T-helper 17 cell (primary cell): ENCODE data around the gene GPR39. TPM values are rescaled to one million over a fixed set of nuclear protein-coding genes. Genes with fewer than 3 reads are reported as not detected.

Experiments
- ATAC-seq: fragments of 150-1000 bp; cut with Tn5 transposase; 2 replicates; pipeline ENCODE4 v1.10.0; 2021; ENCODE audit warnings: mild to moderate bottlenecking, moderate library complexity
- DNase-seq, 3 donors: peaks; one replicate each; pipeline versions ENCODE4 v3.0.0 to v3.0.0-alpha.2; 2020 to 2021
- H3K9me3 ChIP-seq: one replicate; pipeline ENCODE4 v1.7.0; 2013; ENCODE audit warnings: low read length, mild to moderate bottlenecking; ENCODE audit not compliant: control insufficient read depth, poor library complexity, severe bottlenecking
- H3K27ac Mint-ChIP-seq: one replicate; pipeline ENCODE4 v1.8.0; 2022; ENCODE audit warnings: mild to moderate bottlenecking, moderate library complexity, mixed read lengths
- H3K27me3 Mint-ChIP-seq: one replicate; pipeline ENCODE4 v1.8.0; 2022; ENCODE audit warnings: mixed read lengths
- H3K36me3 Mint-ChIP-seq: one replicate; pipeline ENCODE4 v1.8.0; 2022; ENCODE audit warnings: low read depth, mixed read lengths
- H3K4me1 Mint-ChIP-seq: one replicate; pipeline ENCODE4 v1.8.0; 2022; ENCODE audit warnings: mild to moderate bottlenecking, mixed read lengths
- H3K4me3 Mint-ChIP-seq: one replicate; pipeline ENCODE4 v1.8.0; 2022; ENCODE audit warnings: mild to moderate bottlenecking, moderate library complexity, mixed read lengths
- total RNA-seq, 4 donors: library from RNA in 2 of 4; stranded (reverse) in 2 of 4; gene quantifications; one replicate each; pipeline ENCODE4 v1.2.3 and lab custom pipeline; 2022 to 2026

GPR39 gene
- total RNA-seq, 2 donors from 2014 or later: 0.10 TPM; not detected in 1

DNA sequence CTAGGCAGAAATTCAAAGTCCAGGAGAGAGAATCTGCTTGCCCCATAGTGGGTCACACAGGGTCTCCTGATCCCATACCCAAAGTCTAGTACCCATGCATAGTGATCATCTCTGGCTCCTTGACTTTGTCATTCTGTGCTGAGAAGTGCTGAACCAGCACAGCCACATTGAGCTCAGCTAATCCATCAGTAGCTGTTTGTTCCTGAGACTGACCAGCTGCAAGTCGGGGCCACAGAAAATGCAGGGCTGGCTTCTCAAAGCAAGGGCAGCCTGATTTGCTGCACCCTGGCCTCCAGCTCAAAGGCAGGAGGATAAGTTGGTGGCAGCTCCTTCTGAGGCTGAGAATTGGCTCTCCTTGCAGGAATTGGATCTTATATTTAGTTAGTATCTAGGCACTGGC is 181.2 kb downstream of the GPR39 start:
- ATAC-seq: no peak
- no peak overlapping the region for H3K27ac Mint-ChIP-seq
- no peak for DNase-seq
- H3K4me1 Mint-ChIP-seq: no peaks in the 10 kb centered on the region
- no peaks in the 10 kb centered on the region for H3K9me3 ChIP-seq
- no peak overlapping the region for H3K4me3 Mint-ChIP-seq
- H3K27me3 Mint-ChIP-seq: no peaks in the 10 kb centered on the region
- H3K36me3 Mint-ChIP-seq: no peaks in the 10 kb centered on the region

GRCh38 chr2:132598536-132598935 is 181.9 kb downstream of the GPR39 start:
- no peaks in the 10 kb centered on the region for H3K27me3 Mint-ChIP-seq
- H3K27ac Mint-ChIP-seq: no peak overlapping the region
- no peaks in the 10 kb centered on the region for H3K36me3 Mint-ChIP-seq
- H3K4me3 Mint-ChIP-seq: no peak overlapping the region
- H3K4me1 Mint-ChIP-seq: no peaks in the 10 kb centered on the region
- H3K9me3 ChIP-seq: no peaks in the 10 kb centered on the region
- no peak for DNase-seq
- ATAC-seq: no peak

GRCh38 chr2:132599556-132599955 is 183.0 kb downstream of the GPR39 start:
- ATAC-seq: no peak
- H3K4me1 Mint-ChIP-seq: no peaks in the 10 kb centered on the region
- no peaks in the 10 kb centered on the region for H3K36me3 Mint-ChIP-seq
- no peaks in the 10 kb centered on the region for H3K9me3 ChIP-seq
- no peak overlapping the region for H3K4me3 Mint-ChIP-seq
- H3K27me3 Mint-ChIP-seq: no peaks in the 10 kb centered on the region
- DNase-seq: no peak
- no peak overlapping the region for H3K27ac Mint-ChIP-seq

- Mint-ChIP-seq H3K27ac (no peak overlapping the region), H3K36me3 (no peaks in the 10 kb centered on the region)
- ATAC-seq: no peak
Measured at GRCh38 chr2:132604561-132604960, 188.0 kb downstream of the GPR39 start.

DNA sequence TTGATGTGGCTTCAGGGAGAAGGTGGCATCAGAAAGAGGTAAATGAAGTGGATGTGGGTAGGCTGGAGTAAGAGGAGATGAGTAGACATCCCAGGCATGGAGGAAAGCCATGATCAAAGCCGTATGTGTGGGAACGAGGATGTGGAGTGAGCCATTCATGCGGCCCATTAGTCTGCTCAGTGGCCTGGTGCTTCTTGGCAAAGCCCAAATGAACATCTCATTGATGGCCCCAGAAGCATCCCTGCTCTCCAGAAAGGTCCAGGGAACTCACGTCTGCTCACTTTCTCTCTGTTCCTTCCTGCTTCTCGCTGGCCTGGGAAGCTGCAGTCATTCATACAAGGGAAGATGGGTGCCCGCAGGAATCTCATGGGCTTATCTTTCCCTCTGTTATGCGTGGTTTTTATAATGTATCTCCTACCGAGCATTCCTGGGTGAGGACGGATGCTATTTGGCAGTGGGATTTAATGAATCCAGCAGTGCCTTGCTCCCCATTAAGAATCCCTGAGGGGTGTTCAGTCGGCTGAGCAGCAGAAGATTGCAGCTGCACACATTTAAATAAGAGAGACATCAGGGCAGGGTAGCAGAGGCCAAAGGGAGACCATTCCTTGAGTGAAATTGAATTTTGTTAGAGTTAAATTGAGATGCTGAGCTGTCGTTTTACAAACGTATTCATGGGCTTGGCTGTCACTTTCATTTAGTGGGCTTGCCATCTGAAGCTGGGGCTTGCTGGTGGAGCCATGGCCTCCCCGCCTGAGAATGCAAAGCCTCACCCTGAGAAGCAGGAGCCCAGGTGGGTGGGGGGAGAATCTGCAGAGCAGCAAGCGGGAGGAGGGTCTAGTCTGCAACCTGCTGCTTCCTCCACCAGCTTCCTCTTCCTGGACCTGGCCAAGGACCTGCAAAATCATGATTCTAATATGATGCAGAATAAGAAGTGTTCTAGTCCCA is 188.9 kb downstream of the GPR39 start:
- Mint-ChIP-seq H3K4me3 (no peak overlapping the region), H3K27me3 (no peaks in the 10 kb centered on the region), H3K27ac (no peak overlapping the region), H3K36me3 (no peaks in the 10 kb centered on the region), H3K4me1 (no peaks in the 10 kb centered on the region)
- ATAC-seq (no peak), DNase-seq (no peak)
- no peaks in the 10 kb centered on the region for H3K9me3 ChIP-seq

More at GRCh38 chr2:132604561-132604960, 188.0 kb downstream of the GPR39 start:
- DNase-seq: no peak
- no peaks in the 10 kb centered on the region for H3K9me3 ChIP-seq
- H3K27me3 Mint-ChIP-seq: no peaks in the 10 kb centered on the region
- no peak overlapping the region for H3K4me3 Mint-ChIP-seq
- H3K4me1 Mint-ChIP-seq: no peaks in the 10 kb centered on the region

DNA sequence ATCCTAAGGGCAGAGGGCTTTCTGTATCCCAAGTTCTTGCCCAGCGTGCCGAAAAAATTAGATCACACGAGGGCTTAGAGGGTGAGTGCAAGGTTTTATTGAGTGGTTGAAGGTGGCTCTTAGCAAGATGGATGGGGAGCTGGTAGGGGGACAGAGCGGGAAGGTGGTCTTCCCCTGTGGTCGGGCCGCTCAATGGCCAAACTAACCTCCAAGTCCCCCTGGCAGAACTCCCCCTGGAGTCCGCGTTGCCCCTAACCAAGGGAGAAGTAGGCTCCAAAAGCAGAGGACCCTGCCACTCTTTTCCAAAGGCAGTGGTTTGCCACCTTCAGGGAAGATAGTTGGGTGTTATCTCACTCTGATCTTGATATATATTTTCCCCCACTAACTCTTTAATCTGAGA is 190.0 kb downstream of the GPR39 start:
- H3K4me1 Mint-ChIP-seq: no peaks in the 10 kb centered on the region

DNA sequence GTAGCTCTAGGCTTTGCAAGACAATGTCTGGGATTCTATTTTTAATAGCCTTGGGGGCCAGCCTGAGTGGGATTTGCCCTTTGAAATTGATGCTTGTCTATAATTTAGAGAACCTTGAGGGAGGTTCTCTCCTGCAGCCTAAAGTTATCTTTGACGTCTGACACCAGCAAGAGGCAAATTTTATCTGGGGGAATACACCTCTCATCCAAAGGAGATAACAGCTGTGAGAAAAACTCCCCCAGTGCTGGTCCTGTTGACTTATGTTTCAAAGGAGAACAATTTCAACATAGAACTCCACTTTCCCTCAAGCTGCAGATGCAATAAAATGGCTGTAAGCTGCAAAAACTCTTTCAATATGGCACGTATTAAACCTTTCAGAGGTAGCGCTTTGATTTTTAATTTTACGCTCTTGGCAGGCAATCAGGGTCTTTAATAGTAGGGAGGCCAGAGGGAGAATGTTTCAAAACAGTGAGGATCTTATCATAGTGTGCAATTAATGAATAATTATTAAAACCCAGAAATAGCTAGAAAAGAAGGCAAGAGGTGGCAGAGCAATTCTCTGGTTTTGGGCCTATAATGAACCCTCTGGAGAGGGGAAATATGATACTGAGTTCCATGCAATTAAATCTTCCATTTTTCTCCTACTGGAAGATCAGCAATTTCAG is 191.0 kb downstream of the GPR39 start:
- H3K36me3 Mint-ChIP-seq: no peaks in the 10 kb centered on the region
- DNase-seq: no peak
- no peak for ATAC-seq

More for the DNA sequence above, 190.0 kb downstream of the GPR39 start:
- no peak overlapping the region for H3K4me3 Mint-ChIP-seq
- no peaks in the 10 kb centered on the region for H3K36me3 Mint-ChIP-seq
- H3K9me3 ChIP-seq: no peaks in the 10 kb centered on the region
- H3K27ac Mint-ChIP-seq: no peak overlapping the region
- DNase-seq: no peak
- H3K27me3 Mint-ChIP-seq: no peaks in the 10 kb centered on the region
- no peak for ATAC-seq

GRCh38 chr2:132608311-132608710 is 191.7 kb downstream of the GPR39 start:
- Mint-ChIP-seq H3K4me1 (no peaks in the 10 kb centered on the region), H3K4me3 (no peak overlapping the region), H3K27me3 (no peaks in the 10 kb centered on the region), H3K36me3 (no peaks in the 10 kb centered on the region), H3K27ac (no peak overlapping the region)
- H3K9me3 ChIP-seq: no peaks in the 10 kb centered on the region
- ATAC-seq (no peak), DNase-seq (no peak)

More for the DNA sequence above, 191.0 kb downstream of the GPR39 start:
- H3K4me3 Mint-ChIP-seq: no peak overlapping the region
- H3K4me1 Mint-ChIP-seq: no peaks in the 10 kb centered on the region
- H3K27me3 Mint-ChIP-seq: no peaks in the 10 kb centered on the region
- no peak overlapping the region for H3K27ac Mint-ChIP-seq
- no peaks in the 10 kb centered on the region for H3K9me3 ChIP-seq

DNA sequence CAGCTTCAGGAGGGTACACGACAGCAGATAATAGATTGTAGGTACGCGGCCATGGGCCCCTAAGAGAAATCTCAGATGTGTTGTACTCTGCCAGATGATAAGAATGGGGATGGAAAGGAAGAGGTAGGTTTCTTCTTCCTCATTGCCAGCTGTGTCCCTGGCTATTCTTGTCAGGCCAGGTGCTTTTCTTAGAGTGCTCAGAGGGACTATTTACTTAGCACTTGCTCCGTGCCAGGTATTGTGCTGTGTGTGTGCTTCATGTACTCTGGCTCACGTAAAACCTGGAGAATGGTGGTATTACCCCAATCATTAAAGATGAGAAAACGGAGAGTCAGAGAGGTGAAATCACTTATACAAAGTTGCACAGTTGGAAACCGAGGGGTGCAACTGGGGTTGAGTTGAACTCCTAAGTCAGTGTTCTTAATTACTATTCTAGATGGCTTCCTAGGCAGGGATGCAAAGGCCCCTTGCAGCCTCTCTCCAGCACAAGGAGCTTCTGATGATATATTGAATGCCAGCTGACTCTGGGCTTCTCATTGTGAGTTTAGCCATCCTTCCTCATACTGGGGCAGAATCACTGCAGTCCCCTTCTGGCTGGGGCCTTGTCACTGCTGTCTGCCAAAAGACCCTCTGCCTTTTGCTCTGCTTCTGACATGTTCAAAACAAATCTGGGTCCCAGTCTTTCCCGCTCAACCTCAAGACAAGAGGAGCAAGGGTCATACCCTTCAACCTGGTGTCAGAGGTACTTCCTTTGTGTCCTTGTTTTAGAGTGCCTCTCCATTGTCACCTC is 192.7 kb downstream of the GPR39 start:
- ATAC-seq (no peak), DNase-seq (no peak)
- H3K27me3 Mint-ChIP-seq: no peaks in the 10 kb centered on the region
- no peak overlapping the region for H3K4me3 Mint-ChIP-seq
- H3K27ac Mint-ChIP-seq: no peak overlapping the region
- H3K4me1 Mint-ChIP-seq: no peaks in the 10 kb centered on the region
- H3K9me3 ChIP-seq: no peaks in the 10 kb centered on the region
- no peaks in the 10 kb centered on the region for H3K36me3 Mint-ChIP-seq

DNA sequence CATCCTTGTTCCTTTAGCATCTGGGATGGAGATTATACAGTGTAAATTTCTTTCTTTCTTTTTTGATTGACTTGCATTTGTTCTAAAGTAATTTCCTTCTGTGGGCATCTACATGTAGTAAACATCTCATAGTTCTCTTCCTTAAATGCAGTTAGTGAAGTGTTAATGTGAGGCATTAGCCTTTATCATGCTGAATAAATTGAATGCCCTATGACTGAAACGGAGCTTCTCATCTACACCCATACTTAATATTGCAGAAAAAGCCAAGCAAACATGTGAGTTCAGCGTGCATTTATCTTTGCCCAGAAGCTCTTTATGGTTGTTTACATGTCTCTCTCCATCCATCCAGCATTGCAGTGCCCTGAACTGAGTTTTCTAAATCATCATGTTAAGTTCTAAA is 195.1 kb downstream of the GPR39 start:
- Mint-ChIP-seq H3K36me3 (no peaks in the 10 kb centered on the region), H3K4me1 (no peaks in the 10 kb centered on the region), H3K27ac (no peak overlapping the region), H3K27me3 (no peaks in the 10 kb centered on the region), H3K4me3 (no peak overlapping the region)
- ATAC-seq (no peak), DNase-seq (no peak)
- H3K9me3 ChIP-seq: no peaks in the 10 kb centered on the region

GRCh38 chr2:132615329-132616085 is 198.9 kb downstream of the GPR39 start:
- ATAC-seq (no peak), DNase-seq (no peak)
- no peaks in the 10 kb centered on the region for H3K27me3 Mint-ChIP-seq
- H3K4me3 Mint-ChIP-seq: no peak overlapping the region
- H3K27ac Mint-ChIP-seq: no peak overlapping the region
- no peaks in the 10 kb centered on the region for H3K36me3 Mint-ChIP-seq
- H3K4me1 Mint-ChIP-seq: no peaks in the 10 kb centered on the region
- H3K9me3 ChIP-seq: no peaks in the 10 kb centered on the region

- no peaks in the 10 kb centered on the region for H3K27me3 Mint-ChIP-seq
- H3K9me3 ChIP-seq: no peaks in the 10 kb centered on the region
- ATAC-seq: no peak
- H3K27ac Mint-ChIP-seq: no peak overlapping the region
- no peak overlapping the region for H3K4me3 Mint-ChIP-seq
- DNase-seq: no peak
- no peaks in the 10 kb centered on the region for H3K36me3 Mint-ChIP-seq
- no peaks in the 10 kb centered on the region for H3K4me1 Mint-ChIP-seq
Measured at GRCh38 chr2:132617989-132618388, 201.4 kb downstream of the GPR39 start.
